H1 (cell line): Measurements from ENCODE around the gene RHBG.

Experiments used
- ATF3 ChIP-seq: IDR thresholded peaks from 2 replicates; pipeline ENCODE4 v1.6.1; 2011; ENCODE audit warnings: low read depth, mild to moderate bottlenecking, low read length; ENCODE audit not compliant: insufficient read depth
- CHD2 ChIP-seq: IDR thresholded peaks from 2 replicates; pipeline ENCODE4 v1.6.1; 2012; ENCODE audit warnings: low read length, improper control_type of control experiment
- CTCF ChIP-seq, 3 experiments: IDR thresholded peaks; 1 replicate in 2 of 3; 2 replicates in 1 of 3; pipeline versions ENCODE4 v1.5.1 to v1.6.1; 2011; ENCODE audit warnings: low read length in 3 of 3, mild to moderate bottlenecking in 3 of 3, inconsistent platforms in 2 of 3, low read depth in 1 of 3, moderate library complexity in 1 of 3; ENCODE audit not compliant: insufficient read depth in 1 of 3; ENCODE audit errors: control extremely low read depth in 1 of 3
- EZH2 ChIP-seq: fragments of 200-600 bp; sonication (generic); IDR thresholded peaks from 2 replicates; pipeline ENCODE4 v1.7.1; 2012; ENCODE audit warnings: low read depth, mild to moderate bottlenecking, moderate library complexity, low read length, inconsistent platforms; ENCODE audit not compliant: severe bottlenecking
- JUN ChIP-seq: IDR thresholded peaks from 2 replicates; pipeline ENCODE4 v1.6.1; 2011; ENCODE audit warnings: low read depth, mild to moderate bottlenecking, improper control_type of control experiment, low read length
- MAX ChIP-seq: IDR thresholded peaks from 2 replicates; pipeline ENCODE4 v1.6.1; 2012; ENCODE audit warnings: inconsistent platforms
- POLR2A ChIP-seq, 2 experiments: IDR thresholded peaks; 1 replicate in 1 of 2; 2 replicates in 1 of 2; pipeline ENCODE4 v1.6.1; 2011; ENCODE audit warnings: low read depth in 2 of 2, low read length in 2 of 2, mild to moderate bottlenecking in 2 of 2; ENCODE audit errors: control extremely low read depth in 1 of 2
- SP4 ChIP-seq: IDR thresholded peaks from 2 replicates; pipeline ENCODE4 v1.6.1; 2012; ENCODE audit warnings: low read length, inconsistent platforms
- TEAD4 ChIP-seq: IDR thresholded peaks from 2 replicates; pipeline ENCODE4 v1.6.1; 2012; ENCODE audit warnings: low read depth, low read length, inconsistent platforms, mixed read lengths
- YY1 ChIP-seq: IDR thresholded peaks from 2 replicates; pipeline ENCODE4 v1.6.1; 2011; ENCODE audit warnings: low read depth, mild to moderate bottlenecking, low read length

GRCh38 chr1:156400191-156400935, 31.4 kb downstream of the RHBG start:
- TF ChIP-seq POLR2A (IDR thresholded peaks at IDR 0.05; ENCODE audit: control extremely low read depth in 1 of 2, low read depth in 2 of 2, low read length in 2 of 2), result no peak
- TF ChIP-seq CTCF (IDR thresholded peaks at IDR 0.05; ENCODE audit: control extremely low read depth in 1 of 3, insufficient read depth in 1 of 3, low read depth in 1 of 3, low read length in 3 of 3), result no peak
- TF ChIP-seq YY1, result no peak
- no peak for TF ChIP-seq ATF3
- no peak for TF ChIP-seq JUN
- TF ChIP-seq EZH2, result no peak
- no peak for TF ChIP-seq TEAD4
- no peak for TF ChIP-seq CHD2
- TF ChIP-seq MAX, result no peak
- TF ChIP-seq SP4, result no peak
